Activated naive CD4-positive, alpha-beta T cell treated with anti-CD3 and anti-CD28 coated beads, Interleukin-2, amount 50 U/mL, for 72 hours (primary cell): ENCODE measurements around the gene KPTN. TPM values are rescaled to one million over a fixed set of nuclear protein-coding genes. Genes with fewer than 3 reads are reported as not detected.
A peak's percentile ranks its signal among the peaks of the same experiment; 100 is the strongest.

Experiments
- ATAC-seq, 2 donors: fragments of 150-1000 bp; cut with Tn5 transposase; 2 replicates each; pipeline ENCODE4 v1.10.0; 2021; ENCODE audit warnings: mild to moderate bottlenecking in 2 of 2, moderate library complexity in 2 of 2
- DNase-seq, 2 donors: peaks; one replicate each; pipeline ENCODE4 v3.0.0; 2021 to 2022; ENCODE audit warnings: low spot score in 2 of 2
- H3K27ac Mint-ChIP-seq, 2 donors: one replicate each; pipeline ENCODE4 v1.8.0; 2022; ENCODE audit warnings: mild to moderate bottlenecking in 2 of 2, mixed read lengths in 2 of 2
- H3K36me3 Mint-ChIP-seq, 2 donors: one replicate each; pipeline ENCODE4 v1.8.0; 2022; ENCODE audit warnings: mixed read lengths in 2 of 2
- H3K9me3 Mint-ChIP-seq, 2 donors: one replicate each; pipeline ENCODE4 v1.8.0; 2022; ENCODE audit warnings: mixed read lengths in 2 of 2
- total RNA-seq, 2 donors: library from RNA; stranded (reverse); gene quantifications; one replicate each; pipeline ENCODE4 v1.2.3, GENCODE V29; 2022

Gene KPTN
- total RNA-seq, 2 donors from 2014 or later = 15.3 to 24.8 TPM

DNA sequence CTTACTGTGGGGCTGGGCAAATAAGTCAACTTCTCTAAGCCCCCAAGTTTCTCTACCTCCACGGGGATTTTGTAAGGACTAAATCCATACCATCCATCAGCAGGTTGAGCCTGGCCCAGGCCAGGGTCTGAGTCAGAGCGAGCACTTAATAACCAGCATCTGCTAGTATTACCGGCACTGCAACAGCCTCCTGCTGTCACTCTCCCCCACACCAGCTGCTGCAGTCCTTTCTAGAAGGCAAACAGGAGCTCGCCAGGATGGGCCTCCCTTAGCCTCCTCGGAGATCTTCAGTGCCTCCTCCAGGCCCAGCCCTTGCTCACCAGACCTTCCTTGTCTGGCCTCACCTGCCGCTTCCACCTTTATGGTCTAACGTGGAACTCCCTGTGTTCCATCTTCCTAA is 27.7 kb upstream of the KPTN start:
- Mint-ChIP-seq H3K36me3 (peaks cover 10 to 12% of the 10 kb centered on the region in 2 donors), H3K9me3 (no peaks in the 10 kb centered on the region), H3K27ac (peak overlapping the region; percentile 100)
- DNase-seq = no peak
- no peak for ATAC-seq

- DNase-seq = no peak
- peak overlapping the region; percentile 100 for H3K27ac Mint-ChIP-seq
These were observed 27.1 kb upstream of the KPTN start for GRCh38 chr19:47511128-47511517.

GRCh38 chr19:47510516-47511127 is 26.6 kb upstream of the KPTN start:
- peak overlapping the region; percentile 48 to 100 for H3K27ac Mint-ChIP-seq
- H3K36me3 Mint-ChIP-seq = peaks cover 10 to 12% of the 10 kb centered on the region in 2 donors
- ATAC-seq (no peak), DNase-seq (no peak)
- no peaks in the 10 kb centered on the region for H3K9me3 Mint-ChIP-seq

More at GRCh38 chr19:47511128-47511517, 27.1 kb upstream of the KPTN start:
- Mint-ChIP-seq H3K9me3 (no peaks in the 10 kb centered on the region), H3K36me3 (peaks cover 10 to 12% of the 10 kb centered on the region in 2 donors)
- ATAC-seq = no peak

DNA sequence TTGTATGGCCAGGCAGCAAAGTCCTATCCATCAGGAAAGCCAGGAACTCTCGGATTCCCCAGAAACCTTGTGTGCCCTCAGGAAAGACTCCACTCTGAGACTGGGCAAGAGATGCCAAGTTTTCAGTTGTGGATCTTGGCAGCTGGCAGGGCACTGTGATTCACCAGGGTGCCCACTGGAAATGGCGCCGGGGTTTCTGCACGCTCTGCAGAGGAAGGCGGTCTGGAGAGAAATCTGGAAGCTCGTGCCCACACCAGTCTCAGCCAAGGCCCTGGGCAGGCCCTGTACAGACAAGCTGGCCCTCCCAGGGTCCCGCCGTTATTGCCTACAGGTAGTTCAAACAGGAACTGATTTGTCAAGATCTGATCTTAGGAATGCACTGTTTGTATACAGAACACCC is 26.0 kb upstream of the KPTN start:
- DNase-seq (no peak), ATAC-seq (no peak)
- Mint-ChIP-seq H3K36me3 (peaks cover 10 to 11% of the 10 kb centered on the region in 2 donors), H3K9me3 (no peaks in the 10 kb centered on the region), H3K27ac (peak overlapping the region; percentile 79 to 100)

DNA sequence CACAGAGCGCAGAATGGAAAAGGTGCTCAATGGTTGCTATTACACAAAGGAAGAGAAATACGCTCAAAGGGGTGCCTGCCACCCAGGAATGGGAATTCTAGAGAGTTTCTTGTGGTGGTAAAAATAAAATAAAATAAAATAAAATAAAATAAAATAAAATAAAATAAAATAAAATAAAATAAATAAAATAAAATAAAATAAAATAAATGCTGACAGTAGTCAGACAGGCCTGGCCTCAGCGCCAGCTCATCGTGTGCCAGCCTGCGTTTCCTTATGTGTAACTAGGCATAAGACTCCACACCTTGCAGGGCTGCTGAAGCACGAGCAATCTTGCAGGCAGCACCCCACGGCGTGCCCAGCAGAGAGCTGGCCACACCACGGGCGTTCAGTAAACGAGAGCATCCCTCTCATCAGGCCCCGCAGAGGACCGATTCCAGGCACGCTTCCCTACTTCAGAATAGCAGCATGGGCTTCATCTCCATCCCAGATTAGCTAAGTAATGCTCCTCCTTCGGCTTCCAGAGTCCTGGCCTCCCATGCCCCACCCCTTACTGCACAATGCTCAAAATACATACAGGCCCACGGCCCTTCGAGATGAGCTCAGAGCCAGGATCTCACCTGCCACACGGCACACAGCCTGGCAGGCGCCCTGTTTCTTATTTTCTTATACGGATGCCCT is 25.3 kb upstream of the KPTN start:
- H3K9me3 Mint-ChIP-seq = no peaks in the 10 kb centered on the region
- peak overlapping the region; percentile 79 to 100 for H3K27ac Mint-ChIP-seq
- no peak for ATAC-seq
- no peak for DNase-seq
- peaks cover 3 to 4% of the 10 kb centered on the region in 2 donors for H3K36me3 Mint-ChIP-seq

DNA sequence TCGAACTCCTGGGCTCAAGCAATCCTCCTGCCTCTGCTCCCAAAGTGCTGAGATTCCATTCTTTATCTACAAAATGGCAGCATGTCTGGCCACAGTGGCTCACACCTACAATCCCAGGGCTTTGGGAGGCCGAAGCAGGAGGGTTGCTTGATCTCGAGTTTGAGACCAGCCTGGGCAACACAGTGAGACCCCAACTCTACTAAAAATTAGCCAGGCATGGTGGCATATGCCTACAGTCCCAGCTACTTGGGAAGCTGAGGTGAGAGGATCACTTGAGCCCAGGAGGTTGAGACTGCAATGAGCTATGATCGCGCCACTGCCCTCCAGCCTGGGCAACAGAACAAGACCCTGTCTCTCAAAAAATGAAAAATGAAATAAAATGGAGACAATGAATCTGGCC is 24.7 kb upstream of the KPTN start:
- no peak for ATAC-seq
- Mint-ChIP-seq H3K9me3 (no peaks in the 10 kb centered on the region), H3K27ac (no peak overlapping the region), H3K36me3 (no peaks in the 10 kb centered on the region)
- DNase-seq = no peak

- DNase-seq = no peak
- no peak for ATAC-seq
- H3K36me3 Mint-ChIP-seq = no peaks in the 10 kb centered on the region
- H3K27ac Mint-ChIP-seq = peak overlapping the region; percentile 44 to 60
- no peaks in the 10 kb centered on the region for H3K9me3 Mint-ChIP-seq
These were observed 24.0 kb upstream of the KPTN start for GRCh38 chr19:47507924-47508553.

GRCh38 chr19:47507012-47507411 is 23.0 kb upstream of the KPTN start:
- no peak for ATAC-seq
- H3K27ac Mint-ChIP-seq = peak overlapping the region; percentile 44 to 60
- no peak for DNase-seq

GRCh38 chr19:47506459-47506858 is 22.4 kb upstream of the KPTN start:
- H3K36me3 Mint-ChIP-seq = no peaks in the 10 kb centered on the region
- DNase-seq (no peak), ATAC-seq (no peak)
- no peaks in the 10 kb centered on the region for H3K9me3 Mint-ChIP-seq
- H3K27ac Mint-ChIP-seq = no peak overlapping the region

More at GRCh38 chr19:47507012-47507411, 23.0 kb upstream of the KPTN start:
- Mint-ChIP-seq H3K36me3 (no peaks in the 10 kb centered on the region), H3K9me3 (no peaks in the 10 kb centered on the region)

DNA sequence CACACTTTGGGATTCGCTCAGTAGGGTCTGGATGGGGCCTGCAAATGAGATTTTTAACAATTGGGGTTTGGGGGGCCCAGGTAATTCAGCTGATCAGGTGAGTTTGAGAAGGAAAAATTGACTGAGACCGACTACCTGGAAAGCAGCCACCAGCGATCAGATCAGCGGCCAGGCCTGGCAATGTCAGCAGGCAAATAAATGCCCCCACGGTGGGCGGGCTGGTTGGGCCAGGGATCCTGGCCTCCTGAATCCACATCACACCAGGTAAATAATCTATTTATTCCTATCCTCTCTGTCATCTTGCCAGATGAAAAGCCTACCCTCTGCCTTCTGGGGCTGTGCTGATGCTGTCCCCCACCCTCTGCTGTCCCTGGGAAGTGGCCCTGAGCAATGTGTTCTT is 21.5 kb upstream of the KPTN start:
- no peak for ATAC-seq
- Mint-ChIP-seq H3K27ac (peak overlapping the region in 1 of 2 donors; percentile 41), H3K36me3 (no peaks in the 10 kb centered on the region), H3K9me3 (no peaks in the 10 kb centered on the region)
- DNase-seq = no peak

DNA sequence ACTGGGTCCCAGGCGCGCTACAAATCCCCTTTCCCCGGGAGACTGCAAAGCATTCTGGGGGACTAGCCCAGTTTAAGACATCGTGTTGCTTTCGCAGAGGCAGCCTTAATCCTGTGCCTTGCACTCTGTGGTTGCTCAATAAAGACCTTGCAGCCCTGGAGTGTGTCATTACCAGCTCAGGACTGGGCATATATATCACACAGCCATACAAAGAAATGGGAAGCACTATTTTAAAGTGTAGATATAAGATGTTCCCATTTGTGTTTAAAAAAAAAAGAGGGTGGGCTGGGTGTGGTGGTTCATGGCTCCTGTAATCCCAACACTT is 19.8 kb upstream of the KPTN start:
- Mint-ChIP-seq H3K27ac (no peak overlapping the region), H3K9me3 (no peaks in the 10 kb centered on the region), H3K36me3 (no peaks in the 10 kb centered on the region)
- DNase-seq = no peak
- no peak for ATAC-seq

DNA sequence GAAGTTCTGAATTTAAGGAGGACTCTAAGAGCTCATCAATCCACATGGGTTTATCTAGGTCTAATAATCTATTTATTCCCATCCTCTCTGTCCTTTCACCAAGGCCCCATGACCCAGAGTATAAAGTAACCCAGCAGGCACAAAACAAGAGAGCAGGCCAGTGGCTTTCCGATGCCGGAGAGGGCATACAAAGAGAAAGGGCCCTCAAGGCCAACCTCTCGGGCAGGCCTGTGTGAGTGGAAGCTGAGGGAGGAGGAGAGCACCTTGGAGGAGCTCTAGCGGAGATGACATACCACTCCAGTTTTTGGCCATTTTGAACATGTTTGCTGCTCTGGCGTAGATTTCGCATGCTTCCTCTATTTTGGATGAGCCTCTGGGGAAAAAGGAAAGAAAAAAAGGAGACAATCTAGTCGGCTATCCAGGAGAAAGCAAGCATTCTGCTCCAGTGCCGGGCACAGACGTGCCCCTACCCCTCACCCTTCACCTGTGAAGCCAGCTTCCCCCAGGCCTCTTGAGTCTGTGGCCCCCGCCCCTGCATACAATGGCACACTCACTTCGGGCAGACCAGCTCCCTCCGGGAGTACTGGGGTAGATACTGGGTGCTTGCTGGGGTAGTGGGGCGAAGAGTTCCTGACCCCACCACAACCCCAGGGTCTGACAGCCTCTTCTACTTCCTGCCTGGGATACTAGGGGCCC is 19.3 kb upstream of the KPTN start:
- Mint-ChIP-seq H3K27ac (no peak overlapping the region), H3K9me3 (no peaks in the 10 kb centered on the region), H3K36me3 (no peaks in the 10 kb centered on the region)
- no peak for ATAC-seq
- no peak for DNase-seq

DNA sequence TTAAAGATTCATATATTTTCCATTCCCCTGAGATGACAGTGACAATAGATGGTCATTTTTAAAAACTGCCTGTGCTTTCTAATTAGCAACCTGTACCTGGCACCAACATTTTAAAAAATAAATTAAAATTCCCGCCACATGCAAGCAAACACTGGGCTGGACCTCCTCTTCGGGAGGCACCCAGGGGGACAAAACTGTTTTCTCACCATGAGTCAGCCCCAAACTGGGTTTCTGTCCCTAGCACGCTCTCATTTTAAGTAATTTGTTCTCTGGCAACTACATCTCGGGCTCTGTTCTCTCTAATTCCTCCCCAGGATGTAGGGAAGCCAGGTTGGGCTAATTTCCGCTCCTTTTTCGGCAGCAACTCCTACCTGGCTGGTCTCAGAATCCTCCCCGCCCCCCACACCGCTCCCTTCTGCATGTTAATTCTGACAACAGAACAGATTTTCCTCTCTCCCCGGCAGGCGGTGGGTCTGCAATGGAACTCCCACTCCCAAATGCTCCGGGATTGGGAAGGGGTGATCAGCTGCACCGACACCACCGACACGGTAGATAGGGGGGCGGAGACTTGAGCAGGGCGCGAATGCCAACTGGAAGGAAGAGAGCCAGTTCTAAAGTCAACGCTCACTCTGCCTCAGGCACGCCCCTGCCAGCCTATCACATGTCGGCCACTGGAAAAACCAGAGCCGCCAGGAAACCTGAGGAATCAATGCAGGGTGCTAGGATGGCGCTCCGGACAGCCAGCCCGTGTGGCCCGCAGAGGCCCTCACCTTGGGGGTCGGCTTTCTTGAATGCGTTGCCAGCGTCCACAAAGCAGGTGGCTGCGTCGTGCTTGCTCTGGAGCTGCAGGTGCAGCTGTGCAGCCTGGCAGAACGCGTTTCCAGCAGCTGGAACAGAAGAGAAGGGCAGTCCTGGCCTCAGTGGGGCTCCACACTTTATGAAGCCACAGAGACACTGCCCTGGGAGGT is 16.1 kb upstream of the KPTN start:
- ATAC-seq (no peak), DNase-seq (no peak)
- H3K9me3 Mint-ChIP-seq = no peaks in the 10 kb centered on the region
- H3K36me3 Mint-ChIP-seq = no peaks in the 10 kb centered on the region
- no peak overlapping the region for H3K27ac Mint-ChIP-seq

DNA sequence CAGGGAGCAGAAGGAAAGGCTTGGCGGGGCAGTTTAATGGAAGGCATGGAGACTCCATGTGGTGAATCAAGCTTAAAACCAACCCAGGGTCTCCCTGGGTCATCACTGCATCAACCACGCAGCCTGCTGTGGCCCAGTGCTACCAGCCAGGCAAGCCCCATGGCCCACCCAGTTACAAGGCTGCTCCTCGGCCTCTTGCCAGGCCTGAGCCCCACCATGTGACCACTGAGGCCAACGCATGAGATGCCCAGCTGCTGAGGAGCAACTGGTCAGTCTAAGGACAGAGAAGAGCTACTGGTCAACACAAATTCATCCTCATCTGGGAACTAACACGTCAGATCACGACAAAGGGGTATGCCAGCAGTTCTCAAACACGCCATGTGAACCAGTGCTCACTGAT is 15.4 kb upstream of the KPTN start:
- DNase-seq (no peak), ATAC-seq (no peak)
- Mint-ChIP-seq H3K36me3 (no peaks in the 10 kb centered on the region), H3K27ac (peak overlapping the region; percentile 63 to 72), H3K9me3 (no peaks in the 10 kb centered on the region)

GRCh38 chr19:47498561-47498960 is 14.5 kb upstream of the KPTN start:
- Mint-ChIP-seq H3K27ac (peak overlapping the region; percentile 63 to 72), H3K9me3 (no peaks in the 10 kb centered on the region)
- no peak for ATAC-seq

GRCh38 chr19:47497821-47498520 is 14.0 kb upstream of the KPTN start:
- no peak for ATAC-seq

More at GRCh38 chr19:47498561-47498960, 14.5 kb upstream of the KPTN start:
- H3K36me3 Mint-ChIP-seq = no peaks in the 10 kb centered on the region
- no peak for DNase-seq

More at GRCh38 chr19:47497821-47498520, 14.0 kb upstream of the KPTN start:
- DNase-seq = no peak
- Mint-ChIP-seq H3K36me3 (no peaks in the 10 kb centered on the region), H3K27ac (peak overlapping the region in 1 of 2 donors; percentile 29), H3K9me3 (no peaks in the 10 kb centered on the region)
